K562 (cell line): ENCODE measurements around the gene DMD. TPM values are rescaled to one million over a fixed set of nuclear protein-coding genes. Genes with fewer than 3 reads are reported as not detected.

ENCODE experiments used
- ATAC-seq: fragments of 200-7000 bp; cut with Tn5 transposase; 3 replicates; pipeline ENCODE4 v1.9.1; 2020; ENCODE audit warnings: moderate library complexity
- BruUV-seq: library from RNA; stranded (reverse); fragments of 400-500 nt; replicated peaks from 2 replicates; lab custom pipeline; 2021; lab: Mats Ljungman, UMichigan
- CTCF ChIA-PET: fragments of 300-600 bp; formaldehyde crosslinking; extraction: SDS; loops from one replicate; lab custom pipeline; 2021; ENCODE audit warnings: low intra/inter-chr PET ratio; lab: Yijun Ruan, JAX
- POLR2A ChIA-PET: fragments of 300-600, 350-650 bp; sonication (Branson Sonifier 250); formaldehyde crosslinking; extraction: SDS; loops from one replicate; lab custom pipeline; 2021; ENCODE audit warnings: antibody characterized with exemption, inconsistent platforms; lab: Yijun Ruan, JAX
- DNase-seq, 4 experiments: peaks; one replicate each; pipeline versions ENCODE4 v3.0.0 to v3.0.0-alpha.2; 2011 to 2018; ENCODE audit warnings: low spot score in 3 of 4, mixed read lengths in 3 of 4; ENCODE audit errors: extremely low read depth in 1 of 4
- FAIRE-seq: peaks from 2 replicates; lab custom pipeline; 2011; peaks lifted over from hg19 to GRCh38; lab: Jason Lieb, UNC
- H2AFZ ChIP-seq: 2 replicates; pipeline ENCODE4 v1.6.0; 2011; ENCODE audit warnings: low read depth, low read length, control low read depth, inconsistent platforms
- H3K27ac ChIP-seq: fragments of 200-600 bp; 3 replicates; pipeline ENCODE4 v1.8.0; 2011; ENCODE audit warnings: low read depth, mild to moderate bottlenecking, control low read depth, inconsistent platforms, low read length, moderate library complexity, mixed read lengths; ENCODE audit errors: extremely low read depth
- H3K27me3 ChIP-seq, 2 experiments: fragments of 300-600 bp in 1 of 2; 2 replicates in 1 of 2; 3 replicates in 1 of 2; pipeline versions ENCODE4 v1.6.0 to v1.8.0; 2011; ENCODE audit warnings: inconsistent platforms in 2 of 2, low read length in 2 of 2, mild to moderate bottlenecking in 1 of 2, mixed read lengths in 1 of 2, moderate library complexity in 1 of 2; ENCODE audit not compliant: control insufficient read depth in 2 of 2, insufficient read depth in 2 of 2
- H3K36me3 ChIP-seq: fragments of 300-600 bp; 3 replicates; pipeline ENCODE4 v1.8.0; 2011; ENCODE audit warnings: mild to moderate bottlenecking, low read length, inconsistent platforms; ENCODE audit not compliant: control insufficient read depth, insufficient read depth
- H3K4me1 ChIP-seq, 2 experiments: fragments of 200-600 bp in 1 of 2; replicated peaks in 1 of 2; 2 replicates in 1 of 2; 3 replicates in 1 of 2; pipeline versions ENCODE4 v1.5.1 to v1.8.0; 2011; ENCODE audit warnings: inconsistent platforms in 2 of 2, low read length in 2 of 2, mild to moderate bottlenecking in 1 of 2, mixed read lengths in 1 of 2, moderate library complexity in 1 of 2; ENCODE audit not compliant: control insufficient read depth in 2 of 2, insufficient read depth in 2 of 2
- H3K4me2 ChIP-seq: 2 replicates; pipeline ENCODE4 v1.6.1; 2011; ENCODE audit warnings: low read length, control low read depth, inconsistent platforms, mixed read lengths; ENCODE audit not compliant: insufficient read depth
- H3K4me3 ChIP-seq: fragments of 200-600 bp; sonication (generic), shearing (Covaris generic); 2 replicates; pipeline ENCODE4 v1.5.1; 2016; ENCODE audit warnings: control low read depth, inconsistent platforms
- H3K79me2 ChIP-seq: fragments of 200-600 bp; 3 replicates; pipeline ENCODE4 v1.8.0; 2011; ENCODE audit warnings: low read length, inconsistent platforms; ENCODE audit not compliant: control insufficient read depth, insufficient read depth
- H3K9ac ChIP-seq, 2 experiments: 2 replicates each; pipeline versions ENCODE4 v1.6.0 to v1.6.1; 2011; ENCODE audit warnings: low read depth in 2 of 2, low read length in 2 of 2, control low read depth in 1 of 2, inconsistent platforms in 1 of 2, mild to moderate bottlenecking in 1 of 2, mixed read lengths in 1 of 2; ENCODE audit not compliant: insufficient read depth in 1 of 2
- H3K9me1 ChIP-seq: one replicate; pipeline ENCODE4 v1.6.0; 2011; ENCODE audit warnings: inconsistent platforms, mild to moderate bottlenecking, low read length, moderate library complexity; ENCODE audit not compliant: control insufficient read depth, insufficient read depth
- H3K9me3 ChIP-seq: replicated peaks from 2 replicates; pipeline ENCODE4 v1.5.1; 2011; ENCODE audit warnings: low read depth, low read length, inconsistent platforms; ENCODE audit not compliant: control insufficient read depth, insufficient read depth
- H4K20me1 ChIP-seq: replicated peaks from 2 replicates; pipeline ENCODE4 v1.6.1; 2011; ENCODE audit warnings: low read length, inconsistent platforms, mixed read lengths; ENCODE audit not compliant: control insufficient read depth, insufficient read depth
- CHCHD3 ChIP-seq: fragments of 250-450 bp; sonication (Bioruptor Pico); IDR thresholded peaks from 2 replicates; pipeline ENCODE4 v2.1.2; 2022; ENCODE audit warnings: mild to moderate bottlenecking
- CHD4 ChIP-seq: fragments of 200-600 bp; sonication (generic); IDR thresholded peaks from 3 replicates; pipeline ENCODE4 v1.6.1; 2012; ENCODE audit warnings: low read depth, mild to moderate bottlenecking, mixed read lengths, low read length, inconsistent platforms; ENCODE audit not compliant: insufficient read depth, insufficient replicate concordance, poor library complexity, severe bottlenecking
- COPS2 ChIP-seq: fragments of 450-650 bp; conservative IDR thresholded peaks from 2 replicates; pipeline ENCODE4 v1.6.1; 2016; ENCODE audit warnings: mild to moderate bottlenecking, moderate library complexity
- CXXC5 ChIP-seq: fragments of 250-450 bp; sonication (Bioruptor Pico); IDR thresholded peaks from 2 replicates; pipeline ENCODE4 v1.8.0; 2022; ENCODE audit warnings: inconsistent platforms, mild to moderate bottlenecking, moderate library complexity
- GTF2E2 ChIP-seq: fragments of 200-800 bp; sonication (Bioruptor generic); IDR thresholded peaks from 2 replicates; pipeline ENCODE4 v1.6.1; 2016; ENCODE audit warnings: missing genetic modification characterization, missing compliant biosample characterization
- HINFP ChIP-seq: fragments of 450-650 bp; conservative IDR thresholded peaks from 2 replicates; pipeline ENCODE4 v1.6.1; 2016; ENCODE audit warnings: missing genetic modification characterization, low read depth, mild to moderate bottlenecking, control low read depth, missing compliant biosample characterization
- ILK ChIP-seq: fragments of 450-650 bp; IDR thresholded peaks from 2 replicates; pipeline ENCODE4 v1.6.1; 2016; ENCODE audit warnings: missing genetic modification characterization, low read depth, mild to moderate bottlenecking, missing compliant biosample characterization, moderate library complexity, borderline replicate concordance
- JUNB ChIP-seq: fragments of 450-650 bp; formaldehyde crosslinking; conservative IDR thresholded peaks from 2 replicates; pipeline ENCODE4 v1.4.0; 2020; ENCODE audit warnings: mild to moderate bottlenecking
- MTF1 ChIP-seq: fragments of 250-450 bp; sonication (Bioruptor Pico); IDR thresholded peaks from 2 replicates; pipeline ENCODE4 v1.9.0; 2021; ENCODE audit warnings: moderate library complexity, mild to moderate bottlenecking, inconsistent platforms, borderline replicate concordance
- NCOA1 ChIP-seq: fragments of 450-650 bp; IDR thresholded peaks from 2 replicates; pipeline ENCODE4 v1.6.1; 2016; ENCODE audit warnings: low read depth
- ZNF274 ChIP-seq: IDR thresholded peaks from 2 replicates; pipeline ENCODE4 v1.6.1; 2011; ENCODE audit warnings: low read depth, mild to moderate bottlenecking, low read length, moderate library complexity, borderline replicate concordance
- ZNF584 ChIP-seq: fragments of 200-800 bp; sonication (Bioruptor generic); IDR thresholded peaks from 2 replicates; pipeline ENCODE4 v1.6.1; 2016; ENCODE audit warnings: low read depth, mild to moderate bottlenecking, missing genetic modification characterization, missing compliant biosample characterization
- ZSCAN29 ChIP-seq: fragments of 450-650 bp; IDR thresholded peaks from 2 replicates; pipeline ENCODE4 v1.6.1; 2017
- WGBS: fragments of 100-300 bp; shearing (Covaris generic); methylation state at CpG from one replicate; pipeline ENCODE4 v1.1.6; 2016; ENCODE audit warnings: low coverage, mixed read lengths; ENCODE audit not compliant: insufficient coverage; ENCODE audit errors: missing lambda C conversion rate; 5-methylcytosine and 5-hydroxymethylcytosine counted together
- in situ Hi-C: fragments of 300-500 bp; cut with MboI; formaldehyde crosslinking; loops from 4 replicates; pipeline ENCODE4 v1.15.0; 2018; ENCODE audit warnings: inconsistent platforms, mixed read lengths
- intact Hi-C: fragments of 100-400 bp; cut with micrococcal nuclease; formaldehyde crosslinking; loops from 2 replicates; pipeline ENCODE4 v1.14.2; 2022
- polyA plus RNA-seq, 8 experiments: library from polyadenylated mRNA; depleted of rRNA in 4 of 8; stranded (reverse) in 5 of 8; unstranded in 3 of 8; fragments of >200 nt; fragmentation: Nextera tagmentation in 2 of 8; fragmentation: Illumina TruSeq in 1 of 8; extraction: Ambion mirVana in 2 of 8; extraction: Trizol in 1 of 8; gene quantifications; 2 replicates each; pipeline versions ENCODE4 v1.2.1 to v1.2.3, GENCODE V29; 2011 to 2014; ENCODE audit warnings: inconsistent platforms in 1 of 8, missing spikeins in 1 of 8
- total RNA-seq, 7 experiments: library from RNA; depleted of rRNA in 6 of 7; stranded (reverse); fragments of >200 nt in 6 of 7; fragmentation: Illumina TruSeq in 2 of 7; extraction: Trizol in 2 of 7; gene quantifications; 2 replicates each; pipeline versions ENCODE4 v1.2.1 to v1.2.3, GENCODE V29; 2011 to 2021; ENCODE audit warnings: low replicate concordance in 1 of 7

Gene DMD
- total and polyA plus RNA-seq, 9 of the 15 experiments (the other 6 are each of a cell fraction or from before 2014, with no cell fraction given): 3.8 to 20.4 (median 11.4) TPM

- no peak for TF ChIP-seq ZNF274
- no peak for TF ChIP-seq NCOA1
- TF ChIP-seq, all 486 proteins: peak for 0
These were observed 2009.8 kb downstream of the DMD start (continued) for GRCh38 chrX:31201503-31201902.

- Histone ChIP-seq H3K79me2 (no peaks in the 10 kb centered on the region), H3K9me3 (no peaks in the 10 kb centered on the region), H3K27ac (no peak overlapping the region), H2AFZ (no peak overlapping the region), H3K36me3 (no peaks in the 10 kb centered on the region), H3K9ac (no peak overlapping the region)
- WGBS: 40% methylated on average over 1 of the region's 1 CpG
- FAIRE-seq (no peak), DNase-seq (no peak)
- intact Hi-C loops: no loop called here
- TF ChIP-seq JUNB: no peak
- TF ChIP-seq, all 486 proteins: peak for 0
- no TSS peak for BruUV-seq
- Histone ChIP-seq H3K27me3 (no peaks in the 10 kb centered on the region), H3K4me1 (no peaks in the 10 kb centered on the region), H3K4me2 (no peak overlapping the region), H3K9me1 (no peaks in the 10 kb centered on the region), H4K20me1 (no peaks in the 10 kb centered on the region), H3K4me3 (no peak overlapping the region)
- POLR2A ChIA-PET: interaction anchor here (0.6 kb wide), 1 partner anchor 15 kb away, joined by 3 read pairs; no protein-coding TSS in a partner anchor
- CTCF ChIA-PET: no interaction called here
- ATAC-seq: no peak
- in situ Hi-C loops: no loop called here
These were observed 2010.9 kb downstream of the DMD start for GRCh38 chrX:31200430-31200829.

- Histone ChIP-seq H4K20me1 (no peaks in the 10 kb centered on the region), H3K27me3 (no peaks in the 10 kb centered on the region), H3K9ac (no peak overlapping the region), H3K27ac (no peak overlapping the region), H3K9me1 (no peaks in the 10 kb centered on the region), H2AFZ (no peak overlapping the region), H3K4me3 (no peak overlapping the region), H3K79me2 (no peaks in the 10 kb centered on the region), H3K4me1 (no peaks in the 10 kb centered on the region), H3K4me2 (no peak overlapping the region), H3K9me3 (no peaks in the 10 kb centered on the region), H3K36me3 (no peaks in the 10 kb centered on the region)
- in situ Hi-C loops: no loop called here
- BruUV-seq: no TSS peak
- no peak for DNase-seq
- 46% methylated on average over 5 of the region's 5 CpGs for WGBS
- POLR2A ChIA-PET: no interaction called here
- intact Hi-C loops: no loop called here
- ATAC-seq: no peak
- CTCF ChIA-PET: no interaction called here
- FAIRE-seq: no peak
- TF ChIP-seq MTF1 (CRISPR knock-in tag): no peak
- no peak for TF ChIP-seq CHD4
- TF ChIP-seq ZSCAN29: no peak
- no peak for TF ChIP-seq ILK (tag)
- no peak for TF ChIP-seq GTF2E2 (tag)
- no peak for TF ChIP-seq ZNF584
- no peak for TF ChIP-seq CHCHD3 (CRISPR knock-in tag)
- no peak for TF ChIP-seq HINFP (tag)
- no peak for TF ChIP-seq CXXC5
- no peak for TF ChIP-seq COPS2
These were observed 2011.6 kb downstream of the DMD start for GRCh38 chrX:31199840-31200114.
